H1 (cell line): ENCODE results near the gene COQ5. TPM values are rescaled to one million over a fixed set of nuclear protein-coding genes. Genes with fewer than 3 reads are reported as not detected.

Source experiments
- CTCF ChIA-PET: fragments of 300-600 bp; sonication (Branson Sonifier 250); formaldehyde crosslinking; loops from one replicate; lab custom pipeline; 2021; ENCODE audit not compliant: partially characterized antibody; lab: Charles Lee
- POLR2A ChIA-PET: fragments of 300-600 bp; sonication (Branson Sonifier 250); formaldehyde crosslinking; loops from one replicate; lab custom pipeline; 2021; ENCODE audit warnings: inconsistent platforms; ENCODE audit not compliant: partially characterized antibody; lab: Charles Lee
- DNase-seq, 2 experiments: peaks; one replicate each; pipeline versions ENCODE4 v3.0.0 to v3.0.0-alpha.2; 2010 to 2022; ENCODE audit warnings: low spot score in 2 of 2, low read depth in 1 of 2, mixed read lengths in 1 of 2
- FAIRE-seq: peaks from 2 replicates; lab custom pipeline; 2011; peaks lifted over from hg19 to GRCh38; lab: Jason Lieb, UNC
- H2AFZ ChIP-seq: 2 replicates; pipeline ENCODE4 v1.8.1; 2012; ENCODE audit warnings: low read length, inconsistent platforms
- H2AK5ac ChIP-seq: 2 replicates; pipeline ENCODE4 v1.6.1; 2013; ENCODE audit warnings: low read depth, low read length
- H2BK120ac ChIP-seq: replicated peaks from 2 replicates; pipeline ENCODE3; 2013; ENCODE audit warnings: low read depth, low read length, inconsistent platforms
- H2BK12ac ChIP-seq: 2 replicates; pipeline ENCODE4 v1.6.1; 2013; ENCODE audit warnings: low read depth, low read length
- H2BK15ac ChIP-seq: 2 replicates; pipeline ENCODE4 v1.6.1; 2013; ENCODE audit warnings: low read length
- H2BK20ac ChIP-seq: 2 replicates; pipeline ENCODE4 v1.6.1; 2013; ENCODE audit warnings: low read length
- H2BK5ac ChIP-seq: 2 replicates; pipeline ENCODE4 v1.6.1; 2013; ENCODE audit warnings: low read depth, low read length
- H3K14ac ChIP-seq: 2 replicates; pipeline ENCODE4 v1.6.1; 2013; ENCODE audit warnings: inconsistent platforms; ENCODE audit not compliant: insufficient read length
- H3K18ac ChIP-seq: 2 replicates; pipeline ENCODE4 v1.6.1; 2013; ENCODE audit warnings: low read length; ENCODE audit errors: extremely low read depth
- H3K23ac ChIP-seq: 2 replicates; pipeline ENCODE4 v1.6.1; 2013; ENCODE audit warnings: inconsistent platforms; ENCODE audit not compliant: insufficient read length
- H3K23me2 ChIP-seq: 2 replicates; pipeline ENCODE4 v1.6.1; 2013; ENCODE audit warnings: low read depth, low read length
- H3K27ac ChIP-seq: 2 replicates; pipeline ENCODE4 v1.6.1; 2011; ENCODE audit warnings: low read depth, low read length, inconsistent platforms
- H3K27me3 ChIP-seq, 4 experiments: replicated peaks in 1 of 4; 1 replicate in 1 of 4; 2 replicates in 3 of 4; pipeline versions ENCODE4 v1.6.1 to v1.8.1; 2011 to 2013; ENCODE audit warnings: low read length in 3 of 4, mild to moderate bottlenecking in 3 of 4, inconsistent platforms in 2 of 4, mixed read lengths in 2 of 4, moderate library complexity in 1 of 4; ENCODE audit not compliant: control insufficient read depth in 3 of 4, insufficient read depth in 3 of 4; ENCODE audit errors: extremely low read depth in 1 of 4
- H3K36me3 ChIP-seq, 4 experiments: 2 replicates each; pipeline versions ENCODE4 v1.6.1 to v1.8.1; 2011 to 2013; ENCODE audit warnings: mild to moderate bottlenecking in 4 of 4, low read length in 3 of 4, moderate library complexity in 2 of 4, control low read depth in 1 of 4, inconsistent platforms in 1 of 4; ENCODE audit not compliant: insufficient read depth in 4 of 4, control insufficient read depth in 2 of 4
- H3K4ac ChIP-seq: replicated peaks from 2 replicates; pipeline ENCODE3; 2013; ENCODE audit warnings: low read length, low read depth, mixed read lengths, inconsistent platforms; ENCODE audit not compliant: insufficient read length
- H3K4me1 ChIP-seq, 4 experiments: replicated peaks in 1 of 4; 1 replicate in 1 of 4; 2 replicates in 3 of 4; pipeline versions ENCODE4 v1.6.1 to v1.8.1; 2011 to 2013; ENCODE audit warnings: low read length in 3 of 4, inconsistent platforms in 2 of 4, mixed read lengths in 1 of 4; ENCODE audit not compliant: insufficient read depth in 4 of 4, control insufficient read depth in 3 of 4
- H3K4me2 ChIP-seq, 2 experiments: 2 replicates each; pipeline versions ENCODE4 v1.6.1 to v1.8.1; 2011 to 2013; ENCODE audit warnings: low read depth in 2 of 2, low read length in 2 of 2, control low read depth in 1 of 2, inconsistent platforms in 1 of 2, mild to moderate bottlenecking in 1 of 2; ENCODE audit not compliant: insufficient read depth in 1 of 2
- H3K4me3 ChIP-seq, 4 experiments: fragments of 200-600, 300-600 bp in 1 of 4; sonication (generic), shearing (Covaris generic), sonication (Bioruptor Twin) in 1 of 4; 2 replicates each; pipeline versions ENCODE4 v1.5.1 to v1.8.1; 2011 to 2016; ENCODE audit warnings: low read length in 4 of 4, low read depth in 3 of 4, control low read depth in 2 of 4, inconsistent platforms in 2 of 4, mild to moderate bottlenecking in 2 of 4, mixed read lengths in 1 of 4, moderate library complexity in 1 of 4; ENCODE audit not compliant: insufficient read depth in 2 of 4; ENCODE audit errors: extremely low read depth in 1 of 4
- H3K56ac ChIP-seq: replicated peaks from 2 replicates; pipeline ENCODE3; 2013; ENCODE audit warnings: low read depth, mild to moderate bottlenecking, mixed read lengths, low read length, inconsistent platforms; ENCODE audit not compliant: insufficient read length
- H3K79me1 ChIP-seq: 2 replicates; pipeline ENCODE4 v1.6.1; 2013; ENCODE audit warnings: low read depth, low read length, control low read depth
- H3K79me2 ChIP-seq, 2 experiments: 2 replicates each; pipeline versions ENCODE4 v1.6.1 to v1.8.1; 2012 to 2013; ENCODE audit warnings: low read length in 2 of 2, mild to moderate bottlenecking in 2 of 2, inconsistent platforms in 1 of 2; ENCODE audit not compliant: insufficient read depth in 2 of 2, control insufficient read depth in 1 of 2
- H3K9ac ChIP-seq, 4 experiments: replicated peaks in 1 of 4; 1 replicate in 1 of 4; 2 replicates in 3 of 4; pipeline versions ENCODE4 v1.6.1 to v1.8.1; 2011 to 2013; ENCODE audit warnings: low read depth in 3 of 4, low read length in 3 of 4, control low read depth in 2 of 4, mild to moderate bottlenecking in 2 of 4, moderate library complexity in 2 of 4, inconsistent platforms in 1 of 4; ENCODE audit errors: extremely low read depth in 1 of 4
- H3K9me3 ChIP-seq, 2 experiments: 2 replicates each; pipeline versions ENCODE4 v1.6.1 to v1.8.1; 2012 to 2013; ENCODE audit warnings: mild to moderate bottlenecking in 2 of 2, moderate library complexity in 2 of 2, control low read depth in 1 of 2, inconsistent platforms in 1 of 2, low read depth in 1 of 2, low read length in 1 of 2, mixed read lengths in 1 of 2; ENCODE audit not compliant: insufficient read depth in 2 of 2
- H4K20me1 ChIP-seq, 2 experiments: replicated peaks in 1 of 2; 2 replicates each; pipeline versions ENCODE3 to v1.8.1; 2011 to 2013; ENCODE audit warnings: inconsistent platforms in 2 of 2, low read length in 2 of 2, mild to moderate bottlenecking in 1 of 2; ENCODE audit not compliant: insufficient read depth in 2 of 2, control insufficient read depth in 1 of 2
- H4K5ac ChIP-seq: 2 replicates; pipeline ENCODE4 v1.6.1; 2013; ENCODE audit warnings: low read length, low read depth, mixed read lengths, inconsistent platforms; ENCODE audit not compliant: insufficient read length
- H4K8ac ChIP-seq: 2 replicates; pipeline ENCODE4 v1.8.0; 2013; ENCODE audit warnings: mild to moderate bottlenecking, moderate library complexity, low read length, inconsistent platforms; ENCODE audit not compliant: insufficient read depth; ENCODE audit errors: extremely low read depth
- H4K91ac ChIP-seq: replicated peaks from 2 replicates; pipeline ENCODE3; 2013; ENCODE audit warnings: low read length, mixed read lengths, inconsistent platforms; ENCODE audit not compliant: insufficient read length
- JUND ChIP-seq: IDR thresholded peaks from 2 replicates; pipeline ENCODE4 v1.6.1; 2011; ENCODE audit warnings: mild to moderate bottlenecking, improper control_type of control experiment, low read length
- MAFK ChIP-seq: IDR thresholded peaks from 2 replicates; pipeline ENCODE4 v1.6.1; 2012; ENCODE audit warnings: low read depth, mild to moderate bottlenecking, improper control_type of control experiment, low read length
- RNF2 ChIP-seq: fragments of 200-900, 300-1000 bp; sonication (generic); IDR thresholded peaks from 2 replicates; pipeline ENCODE4 v1.7.1; 2016; ENCODE audit warnings: borderline replicate concordance, low read depth, mild to moderate bottlenecking, antibody characterized with exemption, low read length; ENCODE audit not compliant: poor library complexity, severe bottlenecking; ENCODE audit errors: missing control alignments
- WGBS, 2 experiments: shearing (Covaris generic) in 1 of 2; methylation state at CpG; one replicate each; pipeline versions ENCODE4 v1.1.6 to v1.1.7; 2013 to 2015; ENCODE audit warnings: low lambda C conversion rate in 2 of 2, mixed read lengths in 2 of 2, inconsistent platforms in 1 of 2, low coverage in 1 of 2, missing lambda C conversion rate in 1 of 2; ENCODE audit not compliant: insufficient replicate concordance in 2 of 2, insufficient coverage in 1 of 2, insufficient read length in 1 of 2; ENCODE audit errors: extremely low coverage in 1 of 2, missing lambda C conversion rate in 1 of 2; 5-methylcytosine and 5-hydroxymethylcytosine counted together
- polyA plus RNA-seq, 7 experiments: library from polyadenylated mRNA; depleted of rRNA in 3 of 7; stranded (reverse) in 5 of 7; unstranded in 2 of 7; fragments of >200 nt in 5 of 7; fragments of 200-250 nt in 2 of 7; gene quantifications; 1 replicate in 5 of 7; 2 replicates in 1 of 7; 4 replicates in 1 of 7; pipeline versions ENCODE4 v1.2.1 to v1.2.3, GENCODE V29; 2011 to 2013; ENCODE audit warnings: missing spikeins in 2 of 7, mixed read lengths in 2 of 7
- total RNA-seq: library from RNA; stranded (reverse); fragmentation: NEBNext Ultra II Directional; extraction: Animal tissue kit (Norgen Biotek cat#: 25700); gene quantifications from 2 replicates; pipeline ENCODE4 v1.2.1, GENCODE V29; 2021

Gene COQ5
- total and polyA plus RNA-seq, 2 of the 8 experiments (the other 6 are each of a cell fraction or from before 2014, with no cell fraction given) = 35.1 to 35.8 TPM

DNA sequence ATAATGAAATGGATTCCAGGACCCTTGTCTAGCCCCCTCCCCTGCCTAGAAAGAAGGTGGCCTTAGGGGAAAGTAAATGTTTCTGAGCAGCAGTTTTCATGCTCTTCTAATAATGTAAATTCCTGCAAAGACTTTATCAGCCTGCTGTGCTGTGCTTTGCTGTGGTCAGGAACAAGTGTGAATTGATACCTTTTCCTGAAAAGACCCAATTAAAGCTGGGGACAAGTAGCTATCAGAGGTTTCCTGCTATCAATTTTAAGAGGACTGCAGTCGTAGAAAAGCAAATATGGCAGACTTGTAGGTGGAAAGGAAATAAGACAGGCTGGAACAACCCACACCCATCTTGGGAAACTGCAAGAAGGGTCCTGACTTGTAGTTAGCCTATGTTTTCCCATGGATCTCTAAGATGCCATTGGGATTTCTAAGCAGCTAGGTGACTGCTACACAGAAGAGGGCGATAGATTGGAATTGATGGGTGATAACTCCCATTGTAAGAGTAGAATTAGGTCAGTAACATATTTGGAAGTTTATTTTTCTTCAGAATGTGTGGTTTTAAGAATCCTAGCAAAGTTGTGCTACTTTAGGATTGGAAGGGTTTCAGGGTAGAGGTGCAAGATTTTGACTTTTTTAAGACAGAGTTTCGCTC, 30.0 kb downstream of the COQ5 start:
- Histone ChIP-seq H3K4ac (no peak overlapping the region), H4K8ac (no peak overlapping the region), H4K5ac (no peak overlapping the region), H3K79me2 (peaks cover 16 to 20% of the 10 kb centered on the region in 2 experiments), H2BK120ac (no peak overlapping the region), H3K4me1 (peaks cover 0 to 6% (median 1%) of the 10 kb centered on the region in 4 experiments; a peak in 3 of 7 replicates), H2AFZ (no peak overlapping the region), H3K4me3 (no peak overlapping the region), H3K23ac (no peak overlapping the region), H2BK5ac (no peak overlapping the region), H2BK15ac (no peak overlapping the region), H2AK5ac (no peak overlapping the region), H3K23me2 (peaks cover 10% of the 10 kb centered on the region), H3K79me1 (0 out of 2 replicates have a peak, but pooled peaks cover 3% of the 10 kb centered on the region), H3K9me3 (no peaks in the 10 kb centered on the region), H3K9ac (no peak overlapping the region), H3K18ac (no peak overlapping the region), H3K27ac (no peak overlapping the region), H3K14ac (no peak overlapping the region), H2BK20ac (no peak overlapping the region), H3K27me3 (no peaks in the 10 kb centered on the region), H4K91ac (no peak overlapping the region), H3K4me2 (no peak overlapping the region), H3K56ac (no peak overlapping the region), H2BK12ac (no peak overlapping the region), H4K20me1 (peaks cover 12 to 13% of the 10 kb centered on the region in 2 experiments), H3K36me3 (peaks cover 4 to 28% (median 17%) of the 10 kb centered on the region in 4 experiments; a peak in 7 of 8 replicates)
- no peak for DNase-seq
- CTCF ChIA-PET = interaction anchor here (0.7 to 1.8 kb wide), 6 partner anchors 8 to 83 kb away, joined by 3 to 6 read pairs (median 4); partner anchors contain the start of gene POP5
- WGBS, 2 experiments = 86% methylated on average over 3 of the region's 3 CpGs; no CpG with 5 or more reads in 1 of the 2 experiments
- FAIRE-seq = no peak
- POLR2A ChIA-PET = interaction anchor here (0.6 to 10.1 kb wide), 10 partner anchors 9 to 1156 kb away, joined by 3 to 119 read pairs (median 4); partner anchors contain the start of genes COQ5, GATC, RNF10 and SRSF9
- no peak for TF ChIP-seq JUND
- no peak for TF ChIP-seq RNF2
- no peak for TF ChIP-seq MAFK
